GM23248 (cell line): ENCODE results near the gene SOX10.

ENCODE experiments used
- EZH2 ChIP-seq: fragments of 200-600 bp; sonication (generic); IDR thresholded peaks from 2 replicates; pipeline ENCODE4 v1.6.1; 2018; ENCODE audit warnings: antibody characterized with exemption, mild to moderate bottlenecking; ENCODE audit not compliant: insufficient read depth, poor library complexity, severe bottlenecking
- EZH2phosphoT487 ChIP-seq: fragments of 200-600 bp; sonication (generic); IDR thresholded peaks from 2 replicates; pipeline ENCODE4 v1.6.1; 2018; ENCODE audit warnings: antibody characterized with exemption, moderate library complexity, mild to moderate bottlenecking, low read depth; ENCODE audit not compliant: insufficient read depth

GRCh38 chr22:37942133-37942532, 42.2 kb downstream of the SOX10 start:
- TF ChIP-seq EZH2phosphoT487, result no peak
- TF ChIP-seq EZH2, result no peak
